WERI-Rb-1 (cell line): ENCODE data around the gene GBP2.
"Not testable (repeated sequence)": the region's sequence is repeated elsewhere in the genome, so short reads cannot be mapped to it uniquely, and the experiment has no call there.

Experiments
- DNase-seq: peaks from one replicate; pipeline ENCODE4 v3.0.0-alpha.2; 2020
- H3K27ac ChIP-seq: fragments of 250-450 bp; sonication (Bioruptor Pico); 2 replicates; pipeline ENCODE4 v1.5.1; 2020; ENCODE audit warnings: mild to moderate bottlenecking, moderate library complexity
- H3K27me3 ChIP-seq: fragments of 250-450 bp; sonication (Bioruptor Pico); 2 replicates; pipeline ENCODE4 v1.5.1; 2021; ENCODE audit warnings: mild to moderate bottlenecking, low read depth, moderate library complexity; ENCODE audit not compliant: insufficient read depth, severe bottlenecking
- H3K36me3 ChIP-seq: fragments of 250-450 bp; sonication (Bioruptor Pico); 2 replicates; pipeline ENCODE4 v1.5.1; 2020; ENCODE audit warnings: mild to moderate bottlenecking, moderate library complexity
- H3K4me3 ChIP-seq: 2 replicates; pipeline ENCODE4 v1.5.1; 2011; ENCODE audit warnings: low read depth, mild to moderate bottlenecking, control low read depth, low read length
- H3K9me3 ChIP-seq: fragments of 250-450 bp; sonication (Bioruptor Pico); 2 replicates; pipeline ENCODE4 v1.5.1; 2021; ENCODE audit warnings: mild to moderate bottlenecking, moderate library complexity; ENCODE audit not compliant: severe bottlenecking
- TF ChIP-seq, protein P1 (sequence below): IDR thresholded peaks from 2 replicates; pipeline ENCODE4 v1.5.1; 2011; ENCODE audit warnings: low read depth, mild to moderate bottlenecking, control low read depth, inconsistent platforms, low read length

Gene GBP2

GRCh38 chr1:89085781-89086180 is 40.1 kb downstream of the GBP2 start:
- Histone ChIP-seq H3K9me3 (no peaks in the 10 kb centered on the region), H3K36me3 (no peaks in the 10 kb centered on the region), H3K27ac (no peak overlapping the region), H3K4me3 (no peak overlapping the region), H3K27me3 (peaks cover 7% of the 10 kb centered on the region)
- TF ChIP-seq, protein P1, sequence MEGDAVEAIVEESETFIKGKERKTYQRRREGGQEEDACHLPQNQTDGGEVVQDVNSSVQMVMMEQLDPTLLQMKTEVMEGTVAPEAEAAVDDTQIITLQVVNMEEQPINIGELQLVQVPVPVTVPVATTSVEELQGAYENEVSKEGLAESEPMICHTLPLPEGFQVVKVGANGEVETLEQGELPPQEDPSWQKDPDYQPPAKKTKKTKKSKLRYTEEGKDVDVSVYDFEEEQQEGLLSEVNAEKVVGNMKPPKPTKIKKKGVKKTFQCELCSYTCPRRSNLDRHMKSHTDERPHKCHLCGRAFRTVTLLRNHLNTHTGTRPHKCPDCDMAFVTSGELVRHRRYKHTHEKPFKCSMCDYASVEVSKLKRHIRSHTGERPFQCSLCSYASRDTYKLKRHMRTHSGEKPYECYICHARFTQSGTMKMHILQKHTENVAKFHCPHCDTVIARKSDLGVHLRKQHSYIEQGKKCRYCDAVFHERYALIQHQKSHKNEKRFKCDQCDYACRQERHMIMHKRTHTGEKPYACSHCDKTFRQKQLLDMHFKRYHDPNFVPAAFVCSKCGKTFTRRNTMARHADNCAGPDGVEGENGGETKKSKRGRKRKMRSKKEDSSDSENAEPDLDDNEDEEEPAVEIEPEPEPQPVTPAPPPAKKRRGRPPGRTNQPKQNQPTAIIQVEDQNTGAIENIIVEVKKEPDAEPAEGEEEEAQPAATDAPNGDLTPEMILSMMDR, result peak; percentile 66
- DNase-seq, result peak; percentile 17

DNA sequence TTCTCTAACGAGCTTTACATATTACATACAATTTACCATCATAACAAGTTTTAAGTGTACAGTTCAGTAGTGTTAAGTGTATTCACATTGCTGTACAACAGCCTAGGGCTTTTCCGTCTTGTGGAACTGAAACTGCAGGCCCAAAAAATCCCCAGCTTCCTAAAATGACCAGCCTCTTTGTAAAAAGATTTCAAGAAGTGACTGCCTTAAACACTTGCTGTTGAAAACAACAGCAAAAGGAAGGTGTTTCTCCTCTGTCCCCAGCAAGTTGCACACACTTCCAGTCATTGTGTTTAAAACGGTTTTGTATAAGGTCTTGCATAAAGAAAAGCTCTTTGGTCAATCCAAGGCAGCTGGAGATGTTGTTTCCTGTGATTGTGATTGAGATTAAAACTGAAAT is 44.9 kb downstream of the GBP2 start:
- Histone ChIP-seq H3K36me3 (no peaks in the 10 kb centered on the region), H3K4me3 (no peak overlapping the region), H3K9me3 (no peaks in the 10 kb centered on the region), H3K27ac (no peak overlapping the region), H3K27me3 (peaks cover 3% of the 10 kb centered on the region)
- TF ChIP-seq, protein P1, result no peak
- no peak for DNase-seq

- H3K27me3 ChIP-seq, H3K9me3 ChIP-seq, H3K4me3 ChIP-seq, H3K27ac ChIP-seq, H3K36me3 ChIP-seq, DNase-seq: not testable (repeated sequence)
These were observed 45.8 kb downstream of the GBP2 start for GRCh38 chr1:89080068-89080467.

DNA sequence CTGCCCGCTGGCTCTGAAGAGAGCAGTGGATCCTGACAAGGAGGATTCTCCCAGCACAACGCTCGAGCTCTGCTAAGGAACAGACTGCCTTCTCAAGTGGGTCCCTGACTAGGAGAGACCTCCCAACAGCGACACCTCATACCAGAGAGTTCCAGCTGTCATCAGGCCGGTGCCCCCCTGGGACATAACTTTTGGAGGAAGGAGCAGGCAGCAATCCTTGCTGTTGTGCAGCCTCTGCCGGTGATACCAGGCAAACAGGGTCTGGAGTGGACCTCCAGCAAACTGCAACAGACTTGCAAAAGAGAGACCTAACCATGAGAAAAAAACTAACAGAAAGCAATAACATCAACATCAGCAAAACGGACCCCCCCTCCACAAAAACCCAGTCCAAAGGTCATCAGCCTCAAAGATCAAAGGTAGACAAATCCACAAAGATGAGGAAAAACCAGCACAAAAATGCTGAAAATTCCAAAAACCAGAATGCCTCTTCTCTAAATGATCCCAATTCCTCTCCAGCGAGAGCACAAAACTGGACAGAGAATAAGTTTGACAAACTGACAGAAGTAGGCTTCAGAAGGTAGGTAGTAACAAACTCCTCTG is 53.3 kb downstream of the GBP2 start:
- not testable (repeated sequence) for H3K27ac ChIP-seq, H3K9me3 ChIP-seq, H3K36me3 ChIP-seq, H3K4me3 ChIP-seq, DNase-seq, H3K27me3 ChIP-seq

DNA sequence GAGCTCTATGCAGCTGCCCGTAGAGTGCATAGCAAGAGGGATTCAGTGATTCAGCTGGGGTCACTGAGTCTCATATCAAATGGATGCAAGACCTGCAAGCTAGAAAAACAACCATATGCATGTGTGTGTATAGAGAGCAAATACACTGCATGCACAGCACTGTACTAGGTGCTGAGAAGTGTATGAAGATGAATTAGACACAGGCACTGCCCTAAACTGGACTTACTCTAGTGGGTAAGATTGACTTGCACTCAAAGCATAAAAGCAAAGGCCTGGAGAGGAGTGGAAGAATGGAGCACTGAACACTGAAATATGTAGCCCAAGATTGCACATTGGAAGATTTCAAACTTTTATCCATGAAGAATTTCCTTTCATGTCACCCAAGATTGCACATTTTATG is 55.4 kb downstream of the GBP2 start:
- Histone ChIP-seq H3K27ac (no peak overlapping the region), H3K27me3 (peaks cover 7% of the 10 kb centered on the region), H3K4me3 (no peak overlapping the region), H3K9me3 (no peaks in the 10 kb centered on the region), H3K36me3 (no peaks in the 10 kb centered on the region)
- no peak for DNase-seq
- TF ChIP-seq, protein P1, result no peak

DNA sequence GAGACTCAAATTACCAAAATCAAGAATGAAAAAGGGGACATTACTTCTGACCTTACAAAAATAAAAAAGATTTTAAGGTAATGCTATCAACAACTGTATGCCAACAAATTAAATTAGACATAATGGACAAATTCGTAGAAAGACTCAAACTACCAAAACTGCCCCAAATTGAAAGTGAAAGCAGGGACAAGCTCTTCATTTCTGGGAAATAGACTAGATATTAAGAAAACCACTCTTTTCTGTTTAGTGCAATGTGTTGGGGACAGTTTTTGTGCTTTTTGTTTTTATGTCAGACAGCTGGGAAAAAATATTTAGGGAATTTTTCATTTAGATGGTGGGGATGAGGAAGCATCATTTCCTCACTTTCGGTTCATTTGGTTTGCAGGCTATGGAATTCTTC is 56.0 kb downstream of the GBP2 start:
- Histone ChIP-seq H3K4me3 (no peak overlapping the region), H3K36me3 (no peaks in the 10 kb centered on the region), H3K27ac (no peak overlapping the region), H3K9me3 (no peaks in the 10 kb centered on the region), H3K27me3 (peaks cover 7% of the 10 kb centered on the region)
- no peak for DNase-seq
- TF ChIP-seq, protein P1, result no peak

DNA sequence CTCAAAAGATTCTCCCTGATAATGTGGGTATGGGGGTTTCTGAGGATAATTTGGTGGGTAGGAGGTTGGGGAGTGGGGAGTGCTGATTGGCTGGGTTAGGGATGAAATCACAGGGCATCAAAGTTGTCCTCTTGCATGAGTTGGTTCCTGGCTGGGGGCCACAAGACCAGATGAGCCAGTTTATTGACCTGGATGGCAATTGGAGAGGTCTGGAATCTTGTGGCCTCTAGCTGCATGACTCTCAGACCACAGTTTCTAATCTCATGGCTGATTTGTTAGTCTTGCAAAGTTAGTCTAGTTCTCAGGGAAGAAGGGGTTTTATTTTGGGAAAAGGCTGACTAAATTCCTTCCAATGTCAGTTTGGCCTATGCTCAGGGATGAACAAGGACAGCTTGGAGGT is 57.6 kb downstream of the GBP2 start:
- DNase-seq, result no peak
- Histone ChIP-seq H3K9me3 (no peaks in the 10 kb centered on the region), H3K36me3 (no peaks in the 10 kb centered on the region), H3K4me3 (no peak overlapping the region), H3K27ac (no peak overlapping the region), H3K27me3 (peaks cover 7% of the 10 kb centered on the region)
- TF ChIP-seq, protein P1, result no peak
